ENCODE data around the gene AIFM3.
"Not testable (repeated sequence)": the region's sequence is repeated elsewhere in the genome, so short reads cannot be mapped to it uniquely, and the experiment has no call there.

AIFM3 gene

DNA sequence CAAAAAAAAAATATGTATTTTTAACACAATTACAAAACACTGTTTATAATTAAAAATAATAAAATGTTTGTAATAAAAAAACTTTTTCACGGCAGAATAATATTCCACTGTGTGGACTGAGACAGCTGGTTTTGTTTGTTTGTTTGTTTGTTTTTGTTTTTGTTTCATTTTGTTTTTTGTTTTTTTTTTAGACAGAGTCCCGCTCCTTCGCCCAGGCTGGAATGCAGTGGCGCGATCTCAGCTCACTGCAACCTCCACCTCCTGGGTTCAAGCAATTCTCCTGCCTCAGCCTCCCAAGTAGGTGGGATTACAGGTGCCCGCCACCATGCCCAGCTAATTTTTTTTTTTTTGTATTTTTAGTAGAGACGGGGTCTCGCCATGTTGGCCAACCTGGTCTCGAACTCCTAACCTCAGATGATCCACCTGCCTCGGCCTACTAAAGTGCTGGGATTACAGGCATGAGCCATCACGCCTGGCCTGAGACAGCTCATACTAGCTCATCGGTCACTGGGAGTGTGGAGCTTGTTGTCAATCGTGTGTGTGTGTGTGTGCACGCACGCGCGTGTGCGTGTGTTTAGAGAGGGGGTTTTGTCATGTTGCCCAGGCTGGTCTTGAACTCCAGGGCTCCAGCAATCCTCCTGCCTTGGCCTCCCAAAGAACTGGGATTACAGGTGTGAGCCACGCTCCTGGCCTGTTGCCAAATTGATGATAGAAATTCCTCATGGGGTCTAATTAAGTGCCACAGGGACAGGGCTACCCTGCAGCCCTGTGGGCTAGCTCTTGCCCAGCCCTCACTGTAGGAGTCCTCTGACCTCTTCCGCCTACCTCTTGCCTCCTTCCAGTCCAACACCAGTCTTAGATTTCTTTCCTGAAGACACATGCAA, 7.2 kb upstream of the AIFM3 start:
- no peak for DNase-seq

DNA sequence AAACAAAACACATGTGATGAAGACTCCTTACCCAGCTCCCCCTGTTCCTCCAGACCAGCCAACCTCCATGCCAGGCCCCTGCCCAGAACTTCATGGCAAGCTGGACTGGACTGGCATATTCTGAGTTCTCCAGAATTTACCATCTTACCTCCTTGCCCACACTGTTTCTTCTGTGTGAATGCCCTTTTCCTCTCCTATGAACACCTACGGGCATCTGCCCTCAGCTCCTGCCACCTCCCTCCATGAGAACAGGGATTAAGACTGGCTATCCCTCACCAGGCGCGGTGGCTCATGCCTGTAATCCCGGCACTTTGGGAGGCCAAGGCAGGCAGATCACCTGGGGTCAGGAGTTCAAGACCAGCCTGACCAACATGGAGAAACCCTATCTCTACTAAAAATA, 6.4 kb upstream of the AIFM3 start:
- no peak for DNase-seq

DNA sequence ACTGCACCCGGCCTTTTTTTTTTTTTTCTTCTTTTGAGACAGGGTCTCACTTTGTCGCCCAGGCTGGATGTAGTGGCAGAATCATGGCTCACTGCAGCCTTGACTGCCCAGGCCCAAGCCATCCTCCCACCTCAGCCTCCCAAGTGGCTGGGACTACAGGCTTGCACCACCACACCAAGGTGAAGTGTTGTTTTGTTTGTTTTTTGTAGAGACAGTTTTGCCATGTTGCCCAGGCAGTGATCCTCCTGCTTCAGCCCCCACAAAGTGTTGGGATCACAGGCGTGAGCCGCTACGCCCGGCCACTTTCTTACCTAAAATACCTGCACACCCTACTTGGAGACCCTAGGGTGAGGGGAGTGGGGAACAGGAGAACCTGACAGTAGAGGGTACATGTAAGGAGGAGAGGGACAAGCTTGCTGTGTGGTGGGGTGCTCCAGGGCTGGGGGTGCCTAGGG, 4.5 kb upstream of the AIFM3 start:
- DNase-seq = no peak

DNA sequence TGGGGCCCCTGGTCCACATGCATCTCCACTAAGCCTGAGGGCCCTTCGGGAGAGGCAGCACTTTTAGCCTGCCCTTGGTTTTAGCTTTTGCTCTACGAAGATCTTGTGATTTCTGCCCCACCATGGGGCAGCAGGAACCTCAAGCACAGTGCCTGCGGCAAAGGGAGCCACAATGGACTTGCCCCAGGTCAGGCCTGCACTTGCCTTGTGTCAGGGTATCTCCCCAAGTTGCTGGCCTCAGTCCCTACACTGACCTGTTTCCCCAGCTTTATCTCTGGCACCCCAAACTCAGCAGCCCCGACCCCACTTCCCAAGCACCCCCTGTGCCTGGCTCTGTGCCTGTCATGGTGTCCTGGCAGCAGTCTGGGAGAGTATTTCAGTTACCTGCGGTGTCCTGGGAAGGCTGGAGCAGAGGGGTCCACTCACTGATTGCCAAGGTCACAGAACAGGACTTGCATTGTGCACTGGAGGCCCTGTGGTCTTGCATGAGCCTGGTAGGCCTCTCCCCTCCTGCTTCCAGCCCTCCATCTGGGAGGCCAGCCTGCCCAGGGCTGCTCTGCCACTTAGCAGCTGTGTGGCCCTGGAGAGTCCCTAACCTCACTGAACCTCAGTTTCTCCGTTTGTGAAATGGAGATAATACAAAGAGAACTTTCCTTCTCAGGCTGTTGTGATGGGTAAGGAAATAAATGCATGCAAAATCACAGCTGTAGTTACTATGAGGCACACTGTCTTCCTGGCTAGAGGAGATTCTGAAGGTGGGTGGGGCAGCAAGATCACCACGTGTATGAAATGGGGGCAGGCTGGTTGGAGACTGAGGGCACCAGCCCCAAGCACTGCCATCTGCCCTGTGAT, 3.6 kb upstream of the AIFM3 start:
- no peak for DNase-seq

DNA sequence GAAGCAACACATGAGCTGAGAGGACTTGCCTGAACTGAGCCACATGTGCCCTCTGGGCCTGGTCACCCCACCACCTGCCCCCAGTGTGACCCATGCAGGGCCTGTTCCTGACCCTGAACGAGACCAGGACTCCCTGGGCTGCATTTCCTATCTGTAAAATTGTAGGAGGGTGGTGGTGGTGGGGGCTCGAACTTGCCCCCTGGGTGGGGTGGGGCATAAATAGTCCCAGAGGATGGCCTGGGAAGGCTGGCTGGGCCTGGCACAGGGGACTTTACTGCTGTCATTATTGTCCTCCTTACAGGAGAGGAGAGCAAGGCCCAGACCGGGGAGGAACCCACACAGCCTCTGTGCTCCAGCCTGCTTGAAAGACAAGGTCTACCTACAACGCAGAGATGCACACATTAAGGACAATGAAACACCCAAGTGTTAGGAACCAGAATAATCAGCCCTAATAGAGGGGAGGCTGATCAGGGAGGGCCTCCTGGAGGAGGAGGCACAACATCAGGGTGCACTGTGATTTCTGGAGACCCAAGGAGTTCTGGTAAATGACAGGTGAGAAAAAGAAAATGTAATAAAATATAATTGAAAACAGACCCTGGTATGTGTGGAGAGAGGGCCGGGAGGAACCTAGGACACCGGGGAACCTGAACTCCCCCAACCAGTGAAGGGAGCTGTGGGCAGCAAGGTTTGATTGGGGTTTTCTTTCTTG, 2.8 kb upstream of the AIFM3 start:
- no peak for DNase-seq

DNA sequence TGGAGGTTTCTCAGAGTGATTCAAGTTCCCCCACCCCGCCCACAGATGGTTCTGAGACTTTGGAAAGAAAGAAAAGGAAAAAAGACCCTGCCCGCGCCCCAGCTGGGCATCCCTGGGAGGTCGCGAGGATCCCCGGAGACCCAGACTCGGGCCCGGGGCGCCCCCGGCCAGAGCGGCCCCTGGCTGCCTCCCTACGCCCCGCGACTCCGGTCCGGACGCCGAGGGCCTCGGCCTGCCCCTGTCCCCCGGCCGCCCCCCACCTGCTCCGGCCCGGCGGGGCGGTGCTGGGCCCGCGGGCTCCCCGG, 2.3 kb upstream of the AIFM3 start:
- DNase-seq = no peak

DNA sequence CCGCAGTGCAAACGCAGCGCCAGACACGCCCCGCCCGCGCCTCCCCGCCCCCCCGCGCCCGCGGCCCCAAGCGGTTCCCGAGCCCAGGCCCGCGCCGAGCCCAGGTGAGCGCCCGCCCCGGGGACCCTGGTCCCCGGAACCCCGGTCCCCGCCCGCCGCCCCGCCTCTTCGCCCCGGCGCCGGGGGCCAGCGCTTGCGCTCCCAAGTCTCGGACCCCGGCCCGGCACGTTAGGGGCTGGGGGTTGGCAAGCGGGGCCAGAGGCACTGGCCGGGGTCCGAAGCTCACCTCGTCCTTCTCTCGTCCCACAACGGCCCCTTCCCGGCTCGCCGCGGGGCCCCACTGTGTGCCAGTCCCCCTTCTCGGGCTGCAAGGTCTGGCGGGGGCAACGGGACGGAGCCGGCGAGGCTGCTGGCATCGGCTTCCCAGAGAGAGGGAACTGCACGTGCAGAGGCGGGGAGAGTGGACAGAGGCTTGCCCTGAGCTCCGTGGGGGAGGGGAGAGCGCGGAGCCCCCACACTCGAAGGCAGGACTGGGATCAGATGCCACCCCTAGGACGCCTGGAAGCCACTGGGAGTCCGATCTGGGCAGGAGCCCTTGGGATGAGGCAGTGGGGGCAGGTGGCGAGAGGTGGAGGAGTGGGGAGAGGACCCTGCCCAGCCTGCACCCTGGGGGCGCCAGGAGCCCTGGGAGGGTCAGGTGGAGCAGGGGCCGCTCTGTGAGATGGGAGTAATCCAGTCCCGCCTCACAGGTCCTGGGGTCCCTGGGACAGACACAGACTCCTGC, 1.8 kb upstream of the AIFM3 start:
- DNase-seq = no peak

DNA sequence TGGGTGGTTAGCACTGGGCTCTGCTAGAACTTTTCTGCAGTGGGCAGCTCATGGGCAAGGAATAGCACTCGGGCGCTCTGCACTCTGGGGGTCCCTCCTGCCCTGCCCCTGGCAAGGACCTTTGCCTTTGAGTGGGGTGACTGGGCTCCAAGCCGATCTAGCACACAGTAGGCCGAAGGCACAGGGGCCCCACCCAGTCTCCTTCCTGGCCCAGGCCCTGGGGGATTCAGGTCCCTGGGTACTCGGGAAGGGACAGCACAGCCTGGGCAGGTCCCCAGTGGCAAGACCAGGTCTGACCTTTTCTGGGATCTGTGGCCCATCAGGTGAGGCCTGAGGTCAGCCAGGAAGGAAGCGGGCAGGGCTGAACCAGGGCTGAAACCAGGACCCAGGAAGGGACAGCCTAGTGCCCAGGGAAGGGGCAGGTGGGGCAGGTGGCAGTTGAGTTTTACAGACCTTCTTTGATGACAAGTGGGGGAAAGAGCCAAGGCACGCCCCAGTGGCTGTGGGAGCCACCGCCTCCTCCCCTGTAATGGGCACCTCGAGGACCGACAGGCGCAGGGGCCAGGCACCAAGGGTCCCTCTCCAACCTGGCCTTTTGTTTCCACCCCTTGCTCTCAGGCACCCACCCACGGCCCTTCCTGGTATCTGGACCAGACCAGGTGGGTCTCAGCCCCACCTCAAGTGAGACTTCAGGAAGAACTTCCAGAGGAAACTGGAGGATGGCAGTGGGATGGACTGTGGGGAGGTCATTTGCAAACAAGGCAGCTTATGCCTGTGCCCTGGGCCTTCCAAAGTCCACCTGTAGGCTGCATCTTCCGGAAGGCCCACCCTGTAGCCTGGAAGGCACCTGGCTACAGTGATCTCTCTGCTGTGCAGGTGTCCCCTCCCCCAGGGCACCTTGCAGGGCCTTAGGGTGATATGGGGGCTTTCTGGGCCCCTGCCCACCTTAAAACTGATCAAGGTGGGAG, 883 bp upstream of the AIFM3 start:
- no peak for DNase-seq

DNA sequence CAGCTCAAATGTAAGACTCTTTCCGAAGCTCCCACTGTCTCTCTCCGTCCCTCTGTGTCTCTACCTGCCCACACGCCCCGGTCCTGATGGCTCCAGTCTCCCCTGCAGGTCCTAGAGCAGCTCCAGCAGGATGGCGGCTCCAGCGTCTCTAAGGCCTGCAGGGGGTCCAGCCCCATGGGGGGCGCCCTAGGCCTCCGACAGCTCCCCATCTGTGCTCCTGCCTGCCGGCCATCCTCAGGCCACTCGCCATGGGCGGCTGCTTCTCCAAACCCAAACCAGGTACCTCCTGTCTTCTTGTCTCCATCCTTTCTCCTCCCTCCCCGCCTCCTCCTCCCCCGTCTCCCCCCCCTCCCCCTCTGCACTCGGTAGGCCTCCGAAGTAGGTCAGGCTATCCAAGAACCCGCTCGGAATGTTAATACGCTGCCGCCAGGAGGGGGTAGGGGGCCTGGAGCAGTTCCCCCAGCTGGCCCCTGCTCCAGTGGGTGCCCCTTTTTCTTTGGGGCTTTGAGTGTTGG, 699 bp downstream of the AIFM3 start:
- no peak for DNase-seq

DNA sequence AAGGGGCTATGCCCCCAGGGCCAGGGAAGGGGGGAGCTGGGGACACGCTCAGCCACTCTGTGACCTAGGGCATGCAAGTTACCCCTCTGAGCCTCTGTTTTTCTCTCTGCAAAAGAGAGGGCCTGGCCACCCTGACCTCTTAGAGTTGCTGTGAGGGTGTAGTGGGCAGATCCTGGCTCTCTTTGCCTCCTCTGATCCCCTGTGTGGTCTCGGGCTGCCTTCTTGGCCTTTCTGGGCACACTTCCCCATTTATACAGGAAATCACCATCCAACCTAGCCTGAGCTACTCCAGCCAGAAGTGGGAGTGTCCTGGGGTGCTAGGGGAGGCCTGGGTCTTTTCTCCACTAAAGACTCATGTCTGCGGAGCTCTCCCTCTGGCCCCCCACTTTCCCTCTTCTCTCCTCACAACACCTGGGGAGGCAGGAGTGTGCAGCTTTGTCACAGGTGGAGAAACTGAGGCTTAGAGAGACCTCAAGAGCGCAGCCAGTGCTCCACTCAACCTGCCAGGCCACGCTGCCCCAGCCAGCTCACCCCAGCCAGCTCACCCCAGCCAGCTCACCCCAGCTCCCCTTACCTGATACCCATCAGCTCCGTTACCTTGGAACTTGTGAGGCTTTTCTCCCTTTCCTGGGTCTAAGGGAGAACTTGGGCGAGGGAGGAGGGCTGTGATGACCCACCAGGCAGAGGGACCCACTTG, 1.4 kb downstream of the AIFM3 start:
- DNase-seq = no peak

DNA sequence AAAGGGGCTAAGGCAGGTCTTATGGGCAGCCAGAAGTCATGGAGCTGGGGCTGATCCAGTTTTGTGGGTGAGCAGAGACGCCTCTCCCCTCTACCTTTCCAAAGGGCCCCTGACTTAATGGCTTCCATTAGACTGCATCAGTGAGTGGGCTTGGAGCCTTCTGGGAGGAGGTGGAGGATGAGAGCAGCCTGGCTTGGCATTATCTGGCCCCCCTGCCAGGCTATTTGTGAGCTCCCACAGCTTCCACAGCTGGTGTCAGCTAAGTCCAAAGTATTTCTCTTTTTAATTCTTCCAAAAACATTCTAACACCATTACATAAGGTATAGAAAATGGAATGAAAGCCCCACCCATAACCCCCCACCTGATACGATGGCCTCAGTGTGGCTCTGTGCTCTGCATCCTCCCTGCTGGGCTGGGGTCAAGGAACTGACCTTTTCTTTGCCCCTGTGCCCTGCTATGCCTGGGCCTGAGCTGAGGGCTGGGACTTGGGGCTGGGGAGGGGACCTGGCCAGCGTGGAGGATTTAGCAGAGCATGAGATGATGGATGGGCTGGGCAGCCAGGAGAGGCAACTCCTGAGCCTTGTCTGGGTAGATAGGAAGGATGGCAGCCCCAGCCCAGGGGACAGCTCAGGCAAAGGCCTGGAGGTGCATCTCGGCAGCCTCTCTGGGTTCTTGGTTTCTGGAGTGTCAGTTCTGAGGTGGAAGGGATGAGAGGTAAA, 4.0 kb downstream of the AIFM3 start:
- DNase-seq = no peak

DNA sequence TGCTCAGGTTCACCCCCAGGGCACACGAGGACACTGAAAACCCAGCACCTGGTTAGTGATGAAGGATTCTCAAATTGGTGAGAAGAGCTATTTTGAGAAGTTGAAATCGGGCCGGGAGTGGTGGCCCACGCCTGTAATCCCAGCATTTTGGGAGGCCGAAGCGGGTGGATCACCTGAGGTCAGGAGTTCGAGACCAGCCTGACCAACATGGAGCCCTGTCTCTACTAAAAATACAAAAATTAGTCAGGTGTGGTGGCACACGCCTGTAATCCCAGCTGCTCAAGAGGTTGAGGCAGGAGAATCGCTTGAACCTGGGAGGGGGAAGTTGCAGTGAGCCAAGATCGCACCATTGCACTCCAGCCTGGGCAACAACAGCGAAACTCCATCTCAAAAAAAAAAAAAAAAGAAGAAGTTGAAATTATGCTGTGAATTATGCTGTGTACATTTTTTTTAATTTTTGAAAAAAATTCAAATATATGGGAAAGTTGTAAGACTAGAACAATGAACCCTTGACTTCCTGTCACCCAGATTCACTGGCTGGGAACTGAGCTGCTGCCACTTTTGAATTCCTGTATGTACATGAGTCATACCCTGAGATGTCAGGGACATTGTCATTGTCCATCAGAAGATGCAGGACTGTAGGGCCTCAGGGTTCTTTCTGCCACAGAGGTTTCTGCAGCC, 5.1 kb downstream of the AIFM3 start:
- not testable (repeated sequence) for DNase-seq

DNA sequence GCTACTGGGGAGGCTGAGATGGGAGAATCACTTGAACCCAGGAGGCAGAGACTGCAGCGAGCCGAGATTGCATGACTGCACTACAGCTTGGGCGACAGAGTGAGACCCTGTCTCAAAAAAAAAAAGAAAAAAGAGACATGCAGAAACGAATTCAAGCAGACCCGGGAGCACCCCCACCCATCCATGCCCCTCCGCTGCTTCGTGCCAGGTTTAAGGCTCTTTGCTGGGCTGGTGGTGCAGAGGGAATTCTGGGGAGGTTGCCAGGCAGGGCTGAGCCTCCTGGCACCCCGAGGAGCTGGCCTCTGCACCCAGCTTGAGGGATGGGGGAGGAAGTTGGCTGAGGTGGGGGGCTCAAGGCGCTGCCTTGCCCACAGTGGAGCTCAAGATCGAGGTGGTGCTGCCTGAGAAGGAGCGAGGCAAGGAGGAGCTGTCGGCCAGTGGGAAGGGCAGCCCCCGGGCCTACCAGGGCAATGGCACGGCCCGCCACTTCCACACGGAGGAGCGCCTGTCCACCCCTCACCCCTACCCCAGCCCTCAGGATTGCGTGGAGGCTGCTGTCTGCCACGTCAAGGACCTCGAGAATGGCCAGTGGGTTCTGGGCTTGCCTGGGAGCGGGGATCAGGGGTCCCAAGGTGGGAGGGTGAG, 6.0 kb downstream of the AIFM3 start:
- DNase-seq = no peak

DNA sequence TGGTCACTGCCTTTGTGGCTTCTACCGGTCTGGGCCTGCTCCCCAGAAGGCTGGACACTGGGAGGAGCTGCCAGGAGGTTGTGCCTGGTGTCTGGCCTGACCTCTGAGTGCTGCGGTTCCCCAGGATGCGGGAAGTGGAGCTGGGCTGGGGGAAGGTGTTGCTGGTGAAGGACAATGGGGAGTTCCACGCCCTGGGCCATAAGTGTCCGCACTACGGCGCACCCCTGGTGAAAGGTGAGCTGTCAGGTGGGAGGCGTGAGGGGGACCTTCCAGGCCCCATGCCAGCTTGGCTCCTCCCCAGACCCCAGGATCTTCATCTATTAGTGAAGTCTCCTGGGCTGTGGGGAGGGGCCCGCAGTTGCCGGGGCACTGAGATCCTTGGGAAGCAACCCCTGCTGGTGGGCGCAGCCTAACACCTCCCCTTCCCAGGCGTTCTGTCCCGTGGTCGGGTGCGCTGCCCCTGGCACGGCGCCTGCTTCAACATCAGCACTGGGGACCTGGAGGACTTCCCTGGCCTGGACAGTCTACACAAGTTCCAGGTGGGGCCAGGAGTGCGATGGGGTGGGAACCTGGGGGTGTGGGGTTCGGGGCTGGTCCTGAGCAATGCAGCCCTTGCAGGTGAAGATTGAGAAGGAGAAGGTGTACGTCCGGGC, 6.7 kb downstream of the AIFM3 start:
- no peak for DNase-seq

DNA sequence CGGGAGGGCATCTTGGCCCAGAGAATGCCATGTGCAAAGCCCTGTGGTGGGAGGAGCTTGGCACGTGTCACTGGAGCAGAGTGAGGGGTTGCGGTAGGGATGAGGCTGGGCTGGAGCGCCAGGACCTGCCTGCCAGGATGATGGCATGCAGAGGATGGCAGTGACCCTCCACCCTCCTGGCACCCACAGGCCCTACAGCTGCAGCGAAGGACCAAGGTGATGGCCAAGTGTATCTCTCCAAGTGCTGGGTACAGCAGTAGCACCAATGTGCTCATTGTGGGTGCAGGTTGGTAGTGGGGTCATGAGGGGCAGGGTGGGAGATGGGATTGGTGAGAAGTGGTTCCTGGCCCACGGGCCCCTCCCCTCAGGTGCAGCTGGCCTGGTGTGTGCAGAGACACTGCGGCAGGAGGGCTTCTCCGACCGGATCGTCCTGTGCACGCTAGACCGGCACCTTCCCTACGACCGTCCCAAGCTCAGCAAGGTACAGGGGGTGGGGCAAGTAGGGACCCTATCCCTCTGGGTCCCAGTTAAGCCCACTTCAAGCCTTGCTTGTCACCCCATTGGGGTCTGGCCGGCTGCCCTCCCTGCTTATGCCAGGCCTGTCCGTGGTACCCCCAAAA, 7.4 kb downstream of the AIFM3 start:
- no peak for DNase-seq

DNA sequence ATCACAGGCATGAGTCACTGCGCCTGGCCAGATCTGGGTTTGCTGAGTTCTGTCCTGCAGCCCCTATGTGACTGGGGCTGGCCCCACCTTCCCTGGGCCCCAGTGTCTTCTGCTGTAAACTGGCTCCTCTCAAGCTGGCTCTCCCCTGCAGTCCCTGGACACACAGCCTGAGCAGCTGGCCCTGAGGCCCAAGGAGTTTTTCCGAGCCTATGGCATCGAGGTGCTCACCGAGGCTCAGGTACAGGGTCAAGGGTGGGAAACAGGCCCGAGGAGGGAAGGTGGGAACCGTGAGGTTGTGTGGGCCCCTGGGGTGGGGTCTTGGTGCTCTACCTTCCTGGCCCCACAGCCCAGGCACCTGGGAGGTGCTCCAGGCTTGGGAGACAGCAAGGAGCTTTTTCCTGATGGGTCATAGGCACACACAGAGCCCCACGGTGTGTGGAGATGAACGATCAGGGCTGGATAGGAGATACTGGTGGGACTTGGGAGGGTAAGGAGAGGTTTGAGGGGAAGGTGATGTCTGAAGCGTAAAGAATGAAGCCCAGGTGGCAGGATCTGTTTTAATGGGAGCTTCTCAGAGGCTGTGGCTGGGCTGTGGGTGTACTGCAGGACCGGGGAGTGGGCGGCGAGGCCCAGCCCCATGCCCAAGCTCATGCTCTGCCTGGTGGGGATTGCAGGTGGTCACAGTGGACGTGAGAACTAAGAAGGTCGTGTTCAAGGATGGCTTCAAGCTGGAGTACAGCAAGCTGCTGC, 8.7 kb downstream of the AIFM3 start:
- DNase-seq = no peak
